Activated CD4-positive, alpha-beta T cell treated with anti-CD3 and anti-CD28 coated beads, Interleukin-2, amount 50 U/mL, for 48 hours (primary cell): Measurements from ENCODE around the gene ANAPC2.
"Not testable (repeated sequence)": the region's sequence is repeated elsewhere in the genome, so short reads cannot be mapped to it uniquely, and the experiment has no call there.

Experiments used
- DNase-seq, 2 experiments: peaks; one replicate each; pipeline ENCODE4 v3.0.0-alpha.2; 2020

The ANAPC2 gene

GRCh38 chr9:137140151-137141012 is 48.0 kb downstream of the ANAPC2 start:
- DNase-seq: no peak

GRCh38 chr9:137139468-137140150 is 48.8 kb downstream of the ANAPC2 start:
- DNase-seq: no peak

GRCh38 chr9:137138722-137139467 is 49.5 kb downstream of the ANAPC2 start, which contains the start of gene GRIN1:
Gene GRIN1 (plus strand): TSS chr9:137139154. CDS start chr9:137139487, 333 bp downstream.
- DNase-seq: no peak

GRCh38 chr9:137138058-137138721 is 50.2 kb downstream of the ANAPC2 start:
- no peak for DNase-seq

GRCh38 chr9:137136881-137137607 is 51.3 kb downstream of the ANAPC2 start:
- DNase-seq: no peak

GRCh38 chr9:137136261-137136880 is 52.0 kb downstream of the ANAPC2 start:
- no peak for DNase-seq

- not testable (repeated sequence) for DNase-seq
Measured at GRCh38 chr9:137135154-137135553, 53.2 kb downstream of the ANAPC2 start.

- no peak for DNase-seq
Measured at GRCh38 chr9:137134191-137134590, 54.2 kb downstream of the ANAPC2 start.

- DNase-seq: peak in 1 of 2 experiments; percentile 28
Measured at GRCh38 chr9:137130176-137130755, 58.1 kb downstream of the ANAPC2 start.

GRCh38 chr9:137129456-137130175 is 58.7 kb downstream of the ANAPC2 start:
- peak; percentile 88 to 91 for DNase-seq

- DNase-seq: peak in 1 of 2 experiments; percentile 38
Measured at GRCh38 chr9:137128862-137129455, 59.4 kb downstream of the ANAPC2 start.

- peak; percentile 35 to 56 for DNase-seq
Measured at GRCh38 chr9:137128158-137128861, 60.0 kb downstream of the ANAPC2 start.

- peak; percentile 40 to 50 for DNase-seq
Measured at GRCh38 chr9:137127301-137128157, 60.8 kb downstream of the ANAPC2 start.

GRCh38 chr9:137126786-137127185 is 61.6 kb downstream of the ANAPC2 start:
- no peak for DNase-seq
